HepG2 (cell line): ENCODE measurements around the gene CACNA2D3.

ENCODE experiments used
- ARNTL ChIP-seq: sonication (generic); formaldehyde crosslinking; IDR thresholded peaks from 2 replicates; pipeline ENCODE4 v1.4.0; 2020; ENCODE audit warnings: mild to moderate bottlenecking, missing genetic modification reagents
- CBX5 ChIP-seq: sonication (generic); formaldehyde crosslinking; IDR thresholded peaks from 2 replicates; pipeline ENCODE4 v1.4.0; 2020; ENCODE audit warnings: missing genetic modification reagents, borderline replicate concordance
- ELF1 ChIP-seq: sonication (generic); formaldehyde crosslinking; IDR thresholded peaks from 2 replicates; pipeline ENCODE4 v1.4.0; 2020; ENCODE audit warnings: missing genetic modification reagents
- MAZ ChIP-seq, 2 experiments: sonication (generic) in 1 of 2; formaldehyde crosslinking in 1 of 2; IDR thresholded peaks; 2 replicates each; pipeline versions ENCODE4 v1.5.0 to v1.6.1; 2012 to 2020; ENCODE audit warnings: low read depth in 2 of 2, mild to moderate bottlenecking in 2 of 2, borderline replicate concordance in 1 of 2, improper control_type of control experiment in 1 of 2, low read length in 1 of 2, missing genetic modification reagents in 1 of 2, moderate library complexity in 1 of 2
- MXI1 ChIP-seq: IDR thresholded peaks from 3 replicates; pipeline ENCODE4 v1.6.1; 2012; ENCODE audit warnings: low read depth, low read length, inconsistent platforms, borderline replicate concordance
- SUZ12 ChIP-seq: fragments of 150-350 bp; IDR thresholded peaks from 2 replicates; pipeline ENCODE4 v1.6.1; 2014; ENCODE audit warnings: low read depth, low read length
- ZC3H4 ChIP-seq: sonication (generic); formaldehyde crosslinking; IDR thresholded peaks from 2 replicates; pipeline ENCODE4 v1.4.0; 2020; ENCODE audit warnings: missing genetic modification reagents, borderline replicate concordance
- ZNF143 ChIP-seq: sonication (generic); formaldehyde crosslinking; IDR thresholded peaks from 2 replicates; pipeline ENCODE4 v1.4.0; 2020; ENCODE audit warnings: missing genetic modification reagents
- ZNF354B ChIP-seq: sonication (generic); formaldehyde crosslinking; IDR thresholded peaks from 2 replicates; pipeline ENCODE4 v1.8.0; 2022; ENCODE audit warnings: mild to moderate bottlenecking, missing genetic modification reagents
- TF ChIP-seq, protein P1 (sequence below): sonication (generic); formaldehyde crosslinking; IDR thresholded peaks from 2 replicates; pipeline ENCODE4 v1.5.1; 2020; ENCODE audit warnings: mild to moderate bottlenecking, missing genetic modification reagents, borderline replicate concordance
- TF ChIP-seq, protein P2 (sequence below): sonication (generic); formaldehyde crosslinking; IDR thresholded peaks from 2 replicates; pipeline ENCODE4 v1.4.0; 2020; ENCODE audit warnings: missing genetic modification reagents

DNA sequence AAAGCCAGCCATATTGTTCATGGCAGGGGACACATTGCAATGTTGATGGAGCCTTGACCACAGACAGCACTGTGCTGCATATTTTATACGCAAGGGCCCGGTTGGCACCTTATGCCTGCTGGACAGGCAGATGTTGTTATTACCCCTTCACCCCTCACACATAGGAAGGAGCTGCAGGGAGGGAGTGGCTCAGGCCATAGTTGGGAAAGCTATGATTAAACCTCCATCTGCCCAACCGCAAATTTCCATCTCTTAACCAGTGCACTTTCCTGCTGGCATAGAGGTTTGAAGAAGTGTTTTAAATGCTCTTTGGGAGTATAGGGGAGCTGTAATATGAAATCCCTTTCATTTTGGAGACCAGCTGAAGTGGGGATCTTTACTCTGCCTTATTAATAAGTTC, 224.7 kb downstream of the CACNA2D3 start:
- no peak for TF ChIP-seq ZC3H4 (CRISPR knock-in tag)
- no peak for TF ChIP-seq CBX5 (CRISPR knock-in tag)
- TF ChIP-seq SUZ12 = no peak
- no peak for TF ChIP-seq MXI1
- TF ChIP-seq, protein P1, sequence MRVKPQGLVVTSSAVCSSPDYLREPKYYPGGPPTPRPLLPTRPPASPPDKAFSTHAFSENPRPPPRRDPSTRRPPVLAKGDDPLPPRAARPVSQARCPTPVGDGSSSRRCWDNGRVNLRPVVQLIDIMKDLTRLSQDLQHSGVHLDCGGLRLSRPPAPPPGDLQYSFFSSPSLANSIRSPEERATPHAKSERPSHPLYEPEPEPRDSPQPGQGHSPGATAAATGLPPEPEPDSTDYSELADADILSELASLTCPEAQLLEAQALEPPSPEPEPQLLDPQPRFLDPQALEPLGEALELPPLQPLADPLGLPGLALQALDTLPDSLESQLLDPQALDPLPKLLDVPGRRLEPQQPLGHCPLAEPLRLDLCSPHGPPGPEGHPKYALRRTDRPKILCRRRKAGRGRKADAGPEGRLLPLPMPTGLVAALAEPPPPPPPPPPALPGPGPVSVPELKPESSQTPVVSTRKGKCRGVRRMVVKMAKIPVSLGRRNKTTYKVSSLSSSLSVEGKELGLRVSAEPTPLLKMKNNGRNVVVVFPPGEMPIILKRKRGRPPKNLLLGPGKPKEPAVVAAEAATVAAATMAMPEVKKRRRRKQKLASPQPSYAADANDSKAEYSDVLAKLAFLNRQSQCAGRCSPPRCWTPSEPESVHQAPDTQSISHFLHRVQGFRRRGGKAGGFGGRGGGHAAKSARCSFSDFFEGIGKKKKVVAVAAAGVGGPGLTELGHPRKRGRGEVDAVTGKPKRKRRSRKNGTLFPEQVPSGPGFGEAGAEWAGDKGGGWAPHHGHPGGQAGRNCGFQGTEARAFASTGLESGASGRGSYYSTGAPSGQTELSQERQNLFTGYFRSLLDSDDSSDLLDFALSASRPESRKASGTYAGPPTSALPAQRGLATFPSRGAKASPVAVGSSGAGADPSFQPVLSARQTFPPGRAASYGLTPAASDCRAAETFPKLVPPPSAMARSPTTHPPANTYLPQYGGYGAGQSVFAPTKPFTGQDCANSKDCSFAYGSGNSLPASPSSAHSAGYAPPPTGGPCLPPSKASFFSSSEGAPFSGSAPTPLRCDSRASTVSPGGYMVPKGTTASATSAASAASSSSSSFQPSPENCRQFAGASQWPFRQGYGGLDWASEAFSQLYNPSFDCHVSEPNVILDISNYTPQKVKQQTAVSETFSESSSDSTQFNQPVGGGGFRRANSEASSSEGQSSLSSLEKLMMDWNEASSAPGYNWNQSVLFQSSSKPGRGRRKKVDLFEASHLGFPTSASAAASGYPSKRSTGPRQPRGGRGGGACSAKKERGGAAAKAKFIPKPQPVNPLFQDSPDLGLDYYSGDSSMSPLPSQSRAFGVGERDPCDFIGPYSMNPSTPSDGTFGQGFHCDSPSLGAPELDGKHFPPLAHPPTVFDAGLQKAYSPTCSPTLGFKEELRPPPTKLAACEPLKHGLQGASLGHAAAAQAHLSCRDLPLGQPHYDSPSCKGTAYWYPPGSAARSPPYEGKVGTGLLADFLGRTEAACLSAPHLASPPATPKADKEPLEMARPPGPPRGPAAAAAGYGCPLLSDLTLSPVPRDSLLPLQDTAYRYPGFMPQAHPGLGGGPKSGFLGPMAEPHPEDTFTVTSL (CRISPR knock-in tag) = no peak
- TF ChIP-seq ZNF143 = no peak
- TF ChIP-seq, protein P2, sequence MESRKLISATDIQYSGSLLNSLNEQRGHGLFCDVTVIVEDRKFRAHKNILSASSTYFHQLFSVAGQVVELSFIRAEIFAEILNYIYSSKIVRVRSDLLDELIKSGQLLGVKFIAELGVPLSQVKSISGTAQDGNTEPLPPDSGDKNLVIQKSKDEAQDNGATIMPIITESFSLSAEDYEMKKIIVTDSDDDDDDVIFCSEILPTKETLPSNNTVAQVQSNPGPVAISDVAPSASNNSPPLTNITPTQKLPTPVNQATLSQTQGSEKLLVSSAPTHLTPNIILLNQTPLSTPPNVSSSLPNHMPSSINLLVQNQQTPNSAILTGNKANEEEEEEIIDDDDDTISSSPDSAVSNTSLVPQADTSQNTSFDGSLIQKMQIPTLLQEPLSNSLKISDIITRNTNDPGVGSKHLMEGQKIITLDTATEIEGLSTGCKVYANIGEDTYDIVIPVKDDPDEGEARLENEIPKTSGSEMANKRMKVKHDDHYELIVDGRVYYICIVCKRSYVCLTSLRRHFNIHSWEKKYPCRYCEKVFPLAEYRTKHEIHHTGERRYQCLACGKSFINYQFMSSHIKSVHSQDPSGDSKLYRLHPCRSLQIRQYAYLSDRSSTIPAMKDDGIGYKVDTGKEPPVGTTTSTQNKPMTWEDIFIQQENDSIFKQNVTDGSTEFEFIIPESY = no peak
- TF ChIP-seq MAZ (IDR thresholded peaks at IDR 0.05; ENCODE audit: borderline replicate concordance, low read depth, low read length) = no peak
- no peak for TF ChIP-seq MAZ (CRISPR knock-in tag; IDR thresholded peaks at IDR 0.05; ENCODE audit: low read depth)
- TF ChIP-seq ARNTL (CRISPR knock-in tag) = no peak
- no peak for TF ChIP-seq ZNF354B (CRISPR knock-in tag)
- no peak for TF ChIP-seq ELF1 (CRISPR knock-in tag)
